Vein endothelial cell (primary cell): Measurements from ENCODE around the gene TMPRSS11D. TPM values are rescaled to one million over a fixed set of nuclear protein-coding genes. Genes with fewer than 3 reads are reported as not detected.

ENCODE experiments used
- total RNA-seq: library from RNA; depleted of rRNA; stranded (reverse); fragments of >200 nt; gene quantifications from 2 replicates; pipeline ENCODE4 v1.2.3, GENCODE V29; 2012

TMPRSS11D gene, protein sequence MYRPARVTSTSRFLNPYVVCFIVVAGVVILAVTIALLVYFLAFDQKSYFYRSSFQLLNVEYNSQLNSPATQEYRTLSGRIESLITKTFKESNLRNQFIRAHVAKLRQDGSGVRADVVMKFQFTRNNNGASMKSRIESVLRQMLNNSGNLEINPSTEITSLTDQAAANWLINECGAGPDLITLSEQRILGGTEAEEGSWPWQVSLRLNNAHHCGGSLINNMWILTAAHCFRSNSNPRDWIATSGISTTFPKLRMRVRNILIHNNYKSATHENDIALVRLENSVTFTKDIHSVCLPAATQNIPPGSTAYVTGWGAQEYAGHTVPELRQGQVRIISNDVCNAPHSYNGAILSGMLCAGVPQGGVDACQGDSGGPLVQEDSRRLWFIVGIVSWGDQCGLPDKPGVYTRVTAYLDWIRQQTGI
- total RNA-seq = 0.29 TPM in 1 of 2 replicates, not detected in the other

DNA sequence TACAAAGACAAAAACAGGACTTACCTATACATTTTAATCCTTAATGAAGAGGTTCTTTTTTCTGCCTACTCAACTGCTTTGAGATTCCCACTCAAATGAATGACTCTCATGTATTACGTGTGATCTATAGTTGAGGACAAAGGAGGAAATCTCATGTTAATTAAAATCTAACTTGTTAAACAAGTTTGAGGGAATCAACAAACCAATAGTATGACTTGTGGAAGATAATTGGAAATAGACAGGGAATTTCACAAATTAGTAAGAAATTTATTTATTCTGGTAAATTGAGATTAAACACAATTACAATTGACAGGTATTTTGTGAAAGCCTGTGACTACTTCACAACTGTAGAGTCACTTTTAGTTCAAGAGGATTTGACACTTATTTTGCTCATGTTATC is at the start of gene TMPRSS11D:
Gene TMPRSS11D (minus strand): TSS at position 101 of the 400 bp plus-strand sequence. CDS start 69 bp downstream, at position 32.

Other genes with a start within 250 kb of the TMPRSS11D start
- 104 and 222 TPM in 2 replicates for gene UBA6, start 182.8 kb downstream of the TMPRSS11D start, total RNA-seq
- not detected in 2 replicates for gene GNRHR, start 129.6 kb downstream of the TMPRSS11D start, total RNA-seq
- not detected in 2 replicates for gene TMPRSS11A, start 79.5 kb upstream of the TMPRSS11D start, total RNA-seq
- gene TMPRSS11F, start 245.9 kb upstream of the TMPRSS11D start, total RNA-seq = not detected in 2 replicates